Measurements from ENCODE around the gene APOL3.
"Not testable (repeated sequence)": the region's sequence is repeated elsewhere in the genome, so short reads cannot be mapped to it uniquely, and the experiment has no call there.

The APOL3 gene

DNA sequence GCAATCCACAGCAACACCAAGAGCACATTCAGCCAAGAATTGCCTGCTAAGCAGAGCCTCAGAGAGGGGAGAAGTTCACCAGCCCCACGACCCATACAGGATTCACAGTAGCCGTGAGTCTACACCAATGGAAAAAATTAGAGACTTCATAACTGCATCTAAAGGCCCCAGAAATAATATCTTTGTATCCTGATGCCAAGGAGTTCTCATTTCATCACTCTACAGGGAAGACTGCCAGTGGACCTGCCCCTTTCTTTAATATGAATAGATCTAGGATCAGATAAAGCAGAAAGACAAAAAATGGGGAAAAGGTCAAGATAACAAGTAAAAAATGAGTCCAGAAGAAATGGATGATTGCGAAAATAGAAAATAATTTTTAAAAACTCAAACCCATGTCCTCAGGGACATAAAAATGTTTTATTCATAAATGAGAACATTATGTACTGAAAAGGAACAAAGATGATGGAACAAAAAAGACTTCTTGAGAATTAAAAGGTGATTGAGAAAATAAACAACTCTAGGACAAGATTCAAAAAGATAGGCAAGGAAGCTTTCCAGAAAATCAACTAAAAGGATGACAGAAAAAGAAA lies 9.5 kb downstream of the APOL3 start:
- no peaks in the 10 kb centered on the region for H3K27me3 ChIP-seq (ENCODE audit: control insufficient read depth, insufficient read depth, low read length, poor library complexity, severe bottlenecking)
- peaks cover 3% of the 10 kb centered on the region for H3K4me1 ChIP-seq (ENCODE audit: control insufficient read depth, insufficient read depth, low read length)
- WGBS, 2 experiments: 83 to 92% methylated on average over 3 of the region's 3 CpGs
- no peak overlapping the region for H3K27ac ChIP-seq (ENCODE audit: insufficient read depth, low read depth, low read length, poor library complexity, severe bottlenecking)
- no peaks in the 10 kb centered on the region for H3K36me3 ChIP-seq (ENCODE audit: control insufficient read depth, insufficient read depth, low read length)
- H3K9me3 ChIP-seq (ENCODE audit: control insufficient read depth, low read length): no peaks in the 10 kb centered on the region
- no peak overlapping the region for H3K4me3 ChIP-seq (ENCODE audit: insufficient read depth, low read depth, low read length)

DNA sequence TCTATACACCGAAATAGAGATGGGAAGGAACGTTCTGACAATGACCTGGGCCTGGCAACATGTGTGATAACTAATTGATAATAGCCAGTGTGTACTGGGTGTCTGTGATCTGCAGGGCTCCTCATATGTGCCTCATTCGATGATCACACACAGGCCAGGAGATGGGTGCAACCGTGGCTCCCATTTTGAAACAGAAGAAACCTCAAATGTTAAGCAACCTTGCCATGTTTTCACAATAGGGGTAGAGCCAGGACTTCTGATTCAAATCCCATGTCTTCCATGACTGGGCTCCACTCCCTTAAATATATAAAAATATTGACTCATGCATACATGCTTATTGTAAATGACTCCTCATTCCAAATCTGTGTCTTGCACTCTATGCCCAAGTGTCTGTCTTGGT lies 11.1 kb downstream of the APOL3 start:
- no peak overlapping the region for H3K27ac ChIP-seq (ENCODE audit: insufficient read depth, low read depth, low read length, poor library complexity, severe bottlenecking)
- H3K36me3 ChIP-seq (ENCODE audit: control insufficient read depth, insufficient read depth, low read length): no peaks in the 10 kb centered on the region
- H3K4me1 ChIP-seq (ENCODE audit: control insufficient read depth, insufficient read depth, low read length): peaks cover 7% of the 10 kb centered on the region
- no peaks in the 10 kb centered on the region for H3K9me3 ChIP-seq (ENCODE audit: control insufficient read depth, low read length)
- H3K4me3 ChIP-seq (ENCODE audit: insufficient read depth, low read depth, low read length): no peak overlapping the region
- WGBS, 2 experiments: 92 to 96% methylated on average over 4 of the region's 4 CpGs
- no peaks in the 10 kb centered on the region for H3K27me3 ChIP-seq (ENCODE audit: control insufficient read depth, insufficient read depth, low read length, poor library complexity, severe bottlenecking)

DNA sequence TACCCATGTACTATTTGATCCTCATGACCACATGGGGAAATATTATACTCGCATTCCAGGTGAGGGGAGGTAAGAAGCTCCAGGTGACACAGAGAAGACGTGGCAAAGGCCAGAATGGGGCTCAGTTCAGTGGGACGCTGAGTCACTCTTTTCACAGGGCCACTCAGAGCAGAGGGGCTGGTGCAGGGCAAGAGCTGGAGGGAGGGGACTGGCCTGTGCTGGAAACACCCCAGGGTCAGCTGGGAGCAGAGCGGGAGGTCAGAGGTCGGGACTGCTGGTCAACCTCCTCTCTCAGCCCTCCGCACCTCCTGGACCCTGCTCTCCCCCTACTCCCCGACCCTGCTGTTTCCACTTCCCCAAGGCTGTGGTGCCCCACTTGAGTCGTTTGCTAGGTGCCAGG lies 12.1 kb downstream of the APOL3 start:
- H3K9me3 ChIP-seq (ENCODE audit: control insufficient read depth, low read length): no peaks in the 10 kb centered on the region
- WGBS, 2 experiments: 93% methylated on average over 8 of the region's 8 CpGs
- no peaks in the 10 kb centered on the region for H3K27me3 ChIP-seq (ENCODE audit: control insufficient read depth, insufficient read depth, low read length, poor library complexity, severe bottlenecking)
- peaks cover 7% of the 10 kb centered on the region for H3K4me1 ChIP-seq (ENCODE audit: control insufficient read depth, insufficient read depth, low read length)
- H3K4me3 ChIP-seq (ENCODE audit: insufficient read depth, low read depth, low read length): no peak overlapping the region
- H3K27ac ChIP-seq (ENCODE audit: insufficient read depth, low read depth, low read length, poor library complexity, severe bottlenecking): no peak overlapping the region
- no peaks in the 10 kb centered on the region for H3K36me3 ChIP-seq (ENCODE audit: control insufficient read depth, insufficient read depth, low read length)

DNA sequence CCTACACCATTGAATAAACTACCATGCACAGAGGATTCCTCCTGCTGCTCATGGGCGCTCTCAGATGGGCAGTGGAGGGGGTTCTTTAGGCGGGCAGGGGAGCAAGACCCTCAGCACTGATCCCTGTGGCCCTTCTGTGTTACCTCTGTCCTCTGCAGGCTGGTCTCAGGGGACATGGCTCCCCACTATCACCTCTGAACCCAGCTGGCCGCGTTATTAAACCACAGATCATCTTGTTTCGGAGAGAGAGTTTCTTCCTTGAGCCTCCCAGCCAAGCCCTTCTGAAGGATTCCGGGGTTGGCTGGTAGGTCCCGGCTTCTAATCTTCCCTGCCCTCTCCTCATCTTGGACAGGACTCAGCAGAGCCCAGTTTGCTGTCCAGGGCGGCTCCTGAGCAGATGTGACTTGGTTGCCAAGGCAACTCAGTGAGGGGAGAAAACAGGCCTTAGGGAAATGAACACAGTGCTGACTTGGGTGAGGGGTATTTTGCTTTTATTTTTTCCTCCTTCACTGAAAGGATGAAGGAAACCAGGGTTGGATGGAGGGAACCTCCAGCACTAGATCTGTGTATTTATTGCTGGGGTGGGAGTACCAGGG lies 13.3 kb downstream of the APOL3 start:
- H3K4me1 ChIP-seq (ENCODE audit: control insufficient read depth, insufficient read depth, low read length): peaks cover 7% of the 10 kb centered on the region
- no peak overlapping the region for H3K4me3 ChIP-seq (ENCODE audit: insufficient read depth, low read depth, low read length)
- no peaks in the 10 kb centered on the region for H3K27me3 ChIP-seq (ENCODE audit: control insufficient read depth, insufficient read depth, low read length, poor library complexity, severe bottlenecking)
- H3K27ac ChIP-seq (ENCODE audit: insufficient read depth, low read depth, low read length, poor library complexity, severe bottlenecking): no peak overlapping the region
- no peaks in the 10 kb centered on the region for H3K9me3 ChIP-seq (ENCODE audit: control insufficient read depth, low read length)
- H3K36me3 ChIP-seq (ENCODE audit: control insufficient read depth, insufficient read depth, low read length): no peaks in the 10 kb centered on the region
- 88 to 89% methylated on average over 8 of the region's 8 CpGs for WGBS, 2 experiments

DNA sequence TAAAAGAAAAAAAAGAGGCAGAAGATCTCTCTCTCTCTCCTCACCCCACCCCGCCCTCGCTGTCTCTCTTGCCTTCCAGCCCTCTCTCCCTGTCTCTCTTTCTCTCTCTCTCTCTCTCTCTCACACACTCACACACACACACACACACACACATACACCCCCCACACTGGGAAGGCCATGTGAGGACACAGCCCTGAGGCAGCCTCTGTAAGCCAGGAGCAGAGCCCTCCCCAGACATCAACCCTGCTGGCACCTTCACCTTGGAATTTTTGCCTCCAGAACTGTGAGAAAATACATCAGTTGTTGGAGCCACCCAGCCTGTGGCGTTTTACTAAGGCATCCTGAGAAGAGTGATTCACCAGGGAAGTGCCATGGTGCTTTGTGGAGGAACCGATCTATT lies 14.7 kb downstream of the APOL3 start:
- WGBS, 2 experiments: 60 to 88% methylated on average over 3 to 4 of the region's 4 CpGs
- Histone ChIP-seq H3K4me3 (ENCODE audit: insufficient read depth, low read depth, low read length) (no peak overlapping the region), H3K27me3 (ENCODE audit: control insufficient read depth, insufficient read depth, low read length, poor library complexity, severe bottlenecking) (no peaks in the 10 kb centered on the region), H3K36me3 (ENCODE audit: control insufficient read depth, insufficient read depth, low read length) (no peaks in the 10 kb centered on the region), H3K9me3 (ENCODE audit: control insufficient read depth, low read length) (no peaks in the 10 kb centered on the region), H3K4me1 (ENCODE audit: control insufficient read depth, insufficient read depth, low read length) (peaks cover 7% of the 10 kb centered on the region), H3K27ac (ENCODE audit: insufficient read depth, low read depth, low read length, poor library complexity, severe bottlenecking) (no peak overlapping the region)

DNA sequence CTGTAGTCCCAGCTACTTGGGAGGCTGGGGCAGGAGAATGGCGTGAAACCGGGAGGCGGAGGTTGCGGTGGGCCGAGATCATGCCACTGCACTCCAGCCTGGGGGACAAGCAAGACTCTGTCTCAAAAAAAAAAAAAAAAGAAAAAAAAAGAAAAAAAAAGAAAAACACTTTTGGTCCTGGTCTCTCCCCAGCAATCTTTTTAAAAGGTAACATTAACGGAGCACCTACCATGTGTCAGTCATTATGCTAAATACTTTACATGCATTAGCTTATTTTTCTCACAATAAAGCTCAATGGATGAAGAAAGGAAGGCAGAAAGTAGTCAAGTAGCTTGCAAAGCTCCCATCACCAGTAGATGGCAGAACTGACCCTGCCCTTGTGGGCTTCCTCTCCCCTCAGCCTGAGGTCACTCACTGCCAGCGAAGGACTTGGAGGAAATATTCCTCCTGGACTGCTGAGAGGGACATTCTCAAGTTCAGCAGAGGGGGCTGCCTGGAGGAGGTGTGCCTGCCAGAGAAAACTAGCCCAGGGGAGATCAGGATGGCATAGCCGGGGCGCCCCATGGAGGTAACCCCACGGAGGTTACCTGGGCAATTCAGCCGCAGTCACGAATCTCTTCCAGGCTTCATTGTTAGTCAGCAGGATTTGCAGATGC lies 15.5 kb downstream of the APOL3 start:
- H3K4me3 ChIP-seq (ENCODE audit: insufficient read depth, low read depth, low read length): no peak overlapping the region
- no peak overlapping the region for H3K27ac ChIP-seq (ENCODE audit: insufficient read depth, low read depth, low read length, poor library complexity, severe bottlenecking)
- H3K9me3 ChIP-seq (ENCODE audit: control insufficient read depth, low read length): no peaks in the 10 kb centered on the region
- WGBS, 2 experiments: 29 to 37% methylated on average over 12 of the region's 12 CpGs
- H3K27me3 ChIP-seq (ENCODE audit: control insufficient read depth, insufficient read depth, low read length, poor library complexity, severe bottlenecking): no peaks in the 10 kb centered on the region
- H3K4me1 ChIP-seq (ENCODE audit: control insufficient read depth, insufficient read depth, low read length): peaks cover 7% of the 10 kb centered on the region
- H3K36me3 ChIP-seq (ENCODE audit: control insufficient read depth, insufficient read depth, low read length): no peaks in the 10 kb centered on the region

DNA sequence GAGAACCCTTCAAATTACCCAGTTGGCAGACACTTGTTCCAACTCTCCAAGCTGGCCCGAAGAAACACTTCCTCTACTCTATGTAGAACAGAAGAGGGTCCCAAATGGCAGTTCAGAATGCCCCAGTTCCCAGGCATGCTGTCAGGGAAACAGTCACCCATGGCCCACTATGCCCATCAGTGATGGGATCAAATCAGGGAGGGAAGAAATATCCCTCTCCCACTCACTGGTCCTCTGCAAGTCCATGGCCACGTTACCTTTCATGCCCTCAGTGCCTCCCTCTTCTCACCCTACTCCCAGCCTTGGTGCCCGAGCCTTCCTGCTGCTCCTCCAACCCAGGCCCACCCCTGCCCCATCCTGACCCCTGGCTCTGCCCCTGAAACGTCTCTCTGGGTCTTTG lies 16.6 kb downstream of the APOL3 start:
- H3K9me3 ChIP-seq (ENCODE audit: control insufficient read depth, low read length): no peaks in the 10 kb centered on the region
- no peaks in the 10 kb centered on the region for H3K27me3 ChIP-seq (ENCODE audit: control insufficient read depth, insufficient read depth, low read length, poor library complexity, severe bottlenecking)
- no peak overlapping the region for H3K4me3 ChIP-seq (ENCODE audit: insufficient read depth, low read depth, low read length)
- peaks cover 7% of the 10 kb centered on the region for H3K4me1 ChIP-seq (ENCODE audit: control insufficient read depth, insufficient read depth, low read length)
- H3K36me3 ChIP-seq (ENCODE audit: control insufficient read depth, insufficient read depth, low read length): no peaks in the 10 kb centered on the region
- 83 to 88% methylated on average over 4 of the region's 4 CpGs for WGBS, 2 experiments
- no peak overlapping the region for H3K27ac ChIP-seq (ENCODE audit: insufficient read depth, low read depth, low read length, poor library complexity, severe bottlenecking)

DNA sequence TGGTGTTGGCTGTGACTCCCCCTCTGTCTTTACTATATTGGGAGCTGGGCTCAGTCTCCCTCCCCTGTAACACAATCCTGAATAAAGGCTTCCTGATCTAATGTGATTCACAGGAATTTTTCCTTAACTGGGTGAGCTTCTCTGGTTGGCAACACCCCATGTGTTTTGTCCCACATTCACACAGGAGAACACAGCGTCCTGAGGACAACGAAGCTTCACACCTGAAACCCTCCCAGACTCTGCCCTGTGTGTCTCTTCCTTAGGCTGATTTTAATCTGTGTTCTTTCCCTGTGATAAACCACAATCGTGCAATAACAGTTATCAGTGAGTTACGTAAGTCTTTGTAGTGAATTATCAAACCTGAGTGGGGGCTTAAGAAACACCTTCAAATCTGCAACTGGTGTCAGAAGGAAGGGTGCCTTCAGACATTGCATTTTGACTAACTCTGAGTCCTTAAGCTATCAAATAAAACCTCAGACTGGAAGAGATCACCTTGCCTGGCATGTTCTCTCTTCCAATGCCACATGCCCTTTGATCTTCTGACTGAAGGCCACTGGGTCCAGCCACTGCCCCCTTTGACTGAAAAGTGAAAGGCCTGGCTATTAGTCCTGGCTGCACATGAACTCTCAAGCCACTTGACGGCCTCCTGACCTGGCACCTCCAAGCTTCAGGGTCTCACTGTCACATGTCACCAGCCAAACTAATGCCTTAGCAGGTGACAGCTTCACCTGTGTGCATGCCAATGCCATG lies 17.3 kb downstream of the APOL3 start:
- Histone ChIP-seq H3K4me3 (ENCODE audit: insufficient read depth, low read depth, low read length) (no peak overlapping the region), H3K27me3 (ENCODE audit: control insufficient read depth, insufficient read depth, low read length, poor library complexity, severe bottlenecking) (no peaks in the 10 kb centered on the region), H3K9me3 (ENCODE audit: control insufficient read depth, low read length) (no peaks in the 10 kb centered on the region), H3K4me1 (ENCODE audit: control insufficient read depth, insufficient read depth, low read length) (peaks cover 4% of the 10 kb centered on the region), H3K36me3 (ENCODE audit: control insufficient read depth, insufficient read depth, low read length) (no peaks in the 10 kb centered on the region), H3K27ac (ENCODE audit: insufficient read depth, low read depth, low read length, poor library complexity, severe bottlenecking) (no peak overlapping the region)
- 88 to 89% methylated on average over 5 of the region's 5 CpGs for WGBS, 2 experiments

DNA sequence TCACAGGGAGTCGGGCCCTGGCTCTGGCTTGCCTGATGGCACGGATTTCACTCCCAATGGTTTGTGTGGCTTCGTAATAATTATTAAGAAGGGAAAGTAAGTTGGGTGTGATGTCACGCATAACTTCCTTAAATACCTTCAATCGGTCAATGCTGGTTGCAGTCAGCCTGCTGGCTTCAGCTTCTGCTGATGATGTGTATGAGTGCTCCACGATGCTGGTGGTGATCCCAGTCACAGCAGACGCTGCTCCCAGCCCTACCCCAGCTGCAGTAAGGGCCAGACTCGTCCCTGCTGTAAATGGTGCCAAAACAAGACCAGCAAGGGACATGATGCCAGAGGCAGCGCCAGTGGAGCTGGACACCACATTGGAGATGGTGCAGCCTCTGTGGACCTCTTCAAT lies 19.1 kb downstream of the APOL3 start:
- Histone ChIP-seq H3K36me3 (ENCODE audit: control insufficient read depth, insufficient read depth, low read length) (no peaks in the 10 kb centered on the region), H3K4me3 (ENCODE audit: insufficient read depth, low read depth, low read length) (no peak overlapping the region), H3K9me3 (ENCODE audit: control insufficient read depth, low read length) (no peaks in the 10 kb centered on the region), H3K4me1 (ENCODE audit: control insufficient read depth, insufficient read depth, low read length) (peaks cover 4% of the 10 kb centered on the region), H3K27ac (ENCODE audit: insufficient read depth, low read depth, low read length, poor library complexity, severe bottlenecking) (no peak overlapping the region), H3K27me3 (ENCODE audit: control insufficient read depth, insufficient read depth, low read length, poor library complexity, severe bottlenecking) (no peaks in the 10 kb centered on the region)
- WGBS, 2 experiments: 91% methylated on average over 9 of the region's 9 CpGs

DNA sequence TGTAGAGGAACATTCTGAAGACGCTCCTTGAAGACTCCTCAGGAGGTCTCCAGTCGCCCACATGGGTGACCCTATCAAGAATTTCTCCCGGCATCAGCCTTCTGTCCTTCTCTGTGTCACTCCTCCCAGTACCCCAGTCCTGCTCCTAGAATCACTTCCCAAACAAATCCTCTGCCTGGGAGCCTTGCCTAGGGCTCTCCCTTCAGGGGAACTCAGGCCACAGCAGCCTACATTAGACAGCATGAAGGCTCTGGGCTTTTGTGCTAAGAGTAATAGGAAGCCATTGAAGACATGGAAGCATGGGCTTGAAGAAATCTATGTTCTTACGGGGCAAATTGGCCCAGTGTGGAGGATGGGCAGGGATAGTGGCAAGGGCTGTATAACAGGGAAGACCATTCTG lies 21.8 kb downstream of the APOL3 start:
- not testable (repeated sequence) for H3K4me1 ChIP-seq (ENCODE audit: control insufficient read depth, insufficient read depth, low read length); H3K9me3 ChIP-seq (ENCODE audit: control insufficient read depth, low read length); H3K27me3 ChIP-seq (ENCODE audit: control insufficient read depth, insufficient read depth, low read length, poor library complexity, severe bottlenecking); H3K4me3 ChIP-seq (ENCODE audit: insufficient read depth, low read depth, low read length); H3K27ac ChIP-seq (ENCODE audit: insufficient read depth, low read depth, low read length, poor library complexity, severe bottlenecking); H3K36me3 ChIP-seq (ENCODE audit: control insufficient read depth, insufficient read depth, low read length)
- WGBS, 2 experiments: 87 to 88% methylated on average over 1 of the region's 4 CpGs
